ENCODE measurements around the gene PGAM5. TPM values are rescaled to one million over a fixed set of nuclear protein-coding genes. Genes with fewer than 3 reads are reported as not detected.

The PGAM5 gene
- total and polyA plus RNA-seq, 3 experiments from 2014 or later = 31.8 to 102 (median 99.7) TPM

DNA sequence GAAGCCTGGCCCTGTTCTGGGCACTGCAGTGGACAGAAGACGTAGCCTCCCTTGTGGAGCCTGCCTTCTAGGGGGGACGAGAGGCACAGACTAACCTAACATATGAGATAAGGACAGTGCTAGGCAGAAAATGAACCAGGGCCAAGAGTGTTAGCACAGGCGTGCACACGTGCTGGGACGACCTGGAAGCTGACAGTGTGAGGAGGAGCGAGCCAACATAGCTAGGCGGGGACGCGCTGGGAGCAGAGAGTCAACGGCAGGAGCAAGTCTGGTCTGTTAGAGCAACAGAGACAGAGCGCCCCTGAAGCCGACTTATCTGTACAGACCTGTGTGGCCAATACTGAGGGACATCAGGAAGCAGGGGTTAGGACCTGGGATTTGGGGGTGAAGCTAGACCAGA lies 15.2 kb upstream of the PGAM5 start:
- CTCF ChIA-PET = interaction anchor here (0.6 kb wide), 1 partner anchor 32 kb away, joined by 3 read pairs; no protein-coding TSS in a partner anchor
- H3K36me3 ChIP-seq (ENCODE audit: insufficient read depth, low read length) = no peaks in the 10 kb centered on the region
- no peaks in the 10 kb centered on the region for H3K4me1 ChIP-seq (ENCODE audit: insufficient read depth, low read length)
- Mint-ChIP-seq H3K36me3 (peaks cover 0 to 28% (median 9%) of the 10 kb centered on the region in 3 donors), H3K4me1 (no peaks in the 10 kb centered on the region), H3K27ac (no peak overlapping the region), H3K27me3 (no peaks in the 10 kb centered on the region), H3K4me3 (peak overlapping the region in 1 of 7 donors; percentile 42), H3K9me3 (no peaks in the 10 kb centered on the region)
- H3K27ac ChIP-seq (ENCODE audit: low read depth, low read length) = no peak overlapping the region
- H3K4me3 ChIP-seq (ENCODE audit: low read length) = no peak overlapping the region
- no peak for DNase-seq
- H3K9me3 ChIP-seq (ENCODE audit: low read length) = no peaks in the 10 kb centered on the region
- POLR2A ChIA-PET = no interaction called here
- no peaks in the 10 kb centered on the region for H3K27me3 ChIP-seq (ENCODE audit: insufficient read depth, low read length, poor library complexity, severe bottlenecking)

DNA sequence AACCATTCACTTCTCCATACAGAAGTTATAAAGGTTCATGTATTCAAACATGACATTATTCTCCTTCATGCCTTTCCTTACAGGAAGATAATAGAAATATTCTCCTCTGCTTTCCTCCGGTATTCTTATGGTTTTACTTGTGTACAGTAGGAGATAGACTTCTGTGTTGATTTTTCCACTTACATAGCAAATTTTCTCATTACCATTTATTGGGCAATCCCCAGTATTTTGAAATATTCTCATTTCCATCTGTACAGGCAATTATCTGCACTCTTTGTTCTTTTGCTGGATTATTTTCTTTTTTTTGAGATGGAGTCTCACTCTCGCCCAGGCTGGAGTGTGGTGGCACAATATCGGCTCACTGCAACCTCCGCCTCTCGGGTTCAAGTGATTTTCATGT lies 12.3 kb upstream of the PGAM5 start:
- Histone ChIP-seq H3K27ac (ENCODE audit: low read depth, low read length) (no peak overlapping the region), H3K4me1 (ENCODE audit: insufficient read depth, low read length) (no peaks in the 10 kb centered on the region), H3K4me3 (ENCODE audit: low read length) (no peak overlapping the region), H3K9me3 (ENCODE audit: low read length) (no peaks in the 10 kb centered on the region), H3K27me3 (ENCODE audit: insufficient read depth, low read length, poor library complexity, severe bottlenecking) (no peaks in the 10 kb centered on the region), H3K36me3 (ENCODE audit: insufficient read depth, low read length) (no peaks in the 10 kb centered on the region)
- no peak for DNase-seq
- Mint-ChIP-seq H3K36me3 (peaks cover 0 to 33% (median 9%) of the 10 kb centered on the region in 3 donors), H3K4me3 (peak overlapping the region in 1 of 7 donors; percentile 30), H3K9me3 (no peaks in the 10 kb centered on the region), H3K4me1 (no peaks in the 10 kb centered on the region), H3K27ac (no peak overlapping the region), H3K27me3 (no peaks in the 10 kb centered on the region)
- POLR2A ChIA-PET = no interaction called here
- CTCF ChIA-PET = no interaction called here

DNA sequence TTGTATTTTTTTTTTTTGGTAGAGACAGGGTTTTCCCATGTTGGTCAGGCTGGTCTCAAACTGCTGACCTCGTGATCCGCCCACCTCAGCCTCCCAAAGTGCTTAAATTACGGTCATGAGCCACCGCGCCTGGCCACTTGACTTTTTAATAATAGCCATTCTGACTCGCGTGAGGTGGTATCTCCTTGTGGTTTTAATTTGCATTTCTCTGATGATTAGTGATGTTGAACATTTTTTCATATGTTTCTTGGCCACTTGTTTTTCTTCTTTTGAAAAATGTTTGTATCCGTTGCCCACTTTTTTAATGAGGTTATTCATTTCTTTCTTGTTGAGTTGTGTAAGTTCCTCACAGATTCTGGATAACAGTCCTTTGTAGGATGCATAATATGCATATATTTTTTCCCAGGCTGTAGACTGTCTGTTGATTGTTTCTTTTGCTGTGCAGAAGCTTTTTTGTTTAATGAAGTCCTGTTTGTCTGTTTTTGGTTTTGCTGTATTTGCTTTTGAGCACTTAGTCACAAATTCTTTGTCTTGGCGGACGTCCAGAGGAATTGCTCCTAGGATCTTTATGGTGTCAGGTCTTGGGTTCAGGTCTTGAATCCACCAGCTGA lies 10.3 kb upstream of the PGAM5 start:
- no peak overlapping the region for H3K4me3 ChIP-seq (ENCODE audit: low read length)
- no peak for DNase-seq
- no peaks in the 10 kb centered on the region for H3K9me3 ChIP-seq (ENCODE audit: low read length)
- Mint-ChIP-seq H3K4me1 (no peaks in the 10 kb centered on the region), H3K9me3 (peaks cover 0 to 4% (median 0%) of the 10 kb centered on the region in 5 donors), H3K4me3 (no peak overlapping the region), H3K27ac (no peak overlapping the region), H3K27me3 (no peaks in the 10 kb centered on the region), H3K36me3 (peaks cover 5 to 40% (median 9%) of the 10 kb centered on the region in 3 donors)
- ChIA-PET POLR2A (interaction anchor here (0.6 kb wide), 1 partner anchor 10 kb away, joined by 3 read pairs; no protein-coding TSS in a partner anchor), CTCF (no interaction called here)
- H3K27ac ChIP-seq (ENCODE audit: low read depth, low read length) = no peak overlapping the region
- H3K36me3 ChIP-seq (ENCODE audit: insufficient read depth, low read length) = no peaks in the 10 kb centered on the region
- no peaks in the 10 kb centered on the region for H3K4me1 ChIP-seq (ENCODE audit: insufficient read depth, low read length)
- H3K27me3 ChIP-seq (ENCODE audit: insufficient read depth, low read length, poor library complexity, severe bottlenecking) = no peaks in the 10 kb centered on the region

DNA sequence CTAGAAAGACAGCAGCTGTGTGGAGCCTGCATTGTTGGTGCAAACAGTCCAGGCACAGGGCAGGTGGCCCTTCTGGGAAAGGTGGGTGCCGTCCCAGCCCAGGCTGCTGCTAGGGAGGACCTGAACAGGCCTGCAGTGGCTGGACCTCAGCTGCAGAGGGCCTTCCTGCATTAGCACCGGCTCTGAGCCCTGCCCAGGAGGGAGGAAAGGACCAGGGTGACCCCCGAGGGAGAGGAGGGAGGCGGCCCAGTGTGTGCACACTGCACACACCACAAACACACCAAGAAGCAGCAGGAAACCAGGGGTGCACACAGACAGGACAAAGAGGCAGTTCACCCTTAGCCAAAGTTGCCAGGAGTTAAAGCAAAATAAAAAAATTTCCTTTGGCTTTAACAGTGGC lies 8.0 kb upstream of the PGAM5 start:
- POLR2A ChIA-PET = no interaction called here

DNA sequence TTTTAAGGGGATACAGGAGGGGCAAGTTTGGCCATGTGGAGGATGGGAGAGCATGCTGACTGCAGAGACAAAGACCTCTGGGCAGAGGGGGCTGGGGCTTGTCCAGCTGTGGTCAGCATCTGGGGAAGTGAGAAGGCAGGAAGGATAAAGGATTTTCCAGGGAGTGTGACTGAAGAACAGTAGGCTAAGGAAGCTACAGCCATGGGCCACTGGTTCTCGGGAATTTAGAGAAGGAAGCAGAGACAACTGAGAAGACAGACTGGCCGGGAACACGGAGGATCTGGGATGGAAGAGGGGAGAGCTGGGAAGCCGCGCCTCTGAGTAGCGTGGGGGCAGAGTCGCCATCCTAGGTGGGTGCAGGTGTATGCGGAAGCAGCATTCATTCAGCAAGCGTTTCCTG lies 7.0 kb upstream of the PGAM5 start:
- no peak for DNase-seq
- Mint-ChIP-seq H3K27ac (peak overlapping the region in 3 of 8 donors; percentile 65 to 75 (median 75)), H3K36me3 (peaks cover 4 to 24% (median 12%) of the 10 kb centered on the region in 3 donors), H3K9me3 (peaks cover 0 to 15% (median 14%) of the 10 kb centered on the region in 5 donors), H3K4me3 (no peak overlapping the region), H3K27me3 (no peaks in the 10 kb centered on the region), H3K4me1 (peaks cover 0 to 3% (median 0%) of the 10 kb centered on the region in 3 donors)
- Histone ChIP-seq H3K9me3 (ENCODE audit: low read length) (no peaks in the 10 kb centered on the region), H3K36me3 (ENCODE audit: insufficient read depth, low read length) (no peaks in the 10 kb centered on the region), H3K4me3 (ENCODE audit: low read length) (no peak overlapping the region), H3K27me3 (ENCODE audit: insufficient read depth, low read length, poor library complexity, severe bottlenecking) (no peaks in the 10 kb centered on the region), H3K4me1 (ENCODE audit: insufficient read depth, low read length) (no peaks in the 10 kb centered on the region), H3K27ac (ENCODE audit: low read depth, low read length) (no peak overlapping the region)
- ChIA-PET CTCF (no interaction called here), POLR2A (no interaction called here)

More for the DNA sequence above, 8.0 kb upstream of the PGAM5 start:
- H3K27me3 Mint-ChIP-seq = no peaks in the 10 kb centered on the region
- no peaks in the 10 kb centered on the region for H3K4me1 ChIP-seq (ENCODE audit: insufficient read depth, low read length)
- CTCF ChIA-PET = no interaction called here
- no peaks in the 10 kb centered on the region for H3K36me3 ChIP-seq (ENCODE audit: insufficient read depth, low read length)
- peak overlapping the region in 1 of 8 donors; percentile 75 for H3K27ac Mint-ChIP-seq
- peaks cover 0 to 3% (median 0%) of the 10 kb centered on the region in 3 donors for H3K4me1 Mint-ChIP-seq
- peaks cover 0 to 7% (median 7%) of the 10 kb centered on the region in 5 donors for H3K9me3 Mint-ChIP-seq
- no peak overlapping the region for H3K27ac ChIP-seq (ENCODE audit: low read depth, low read length)
- H3K4me3 Mint-ChIP-seq = no peak overlapping the region
- no peaks in the 10 kb centered on the region for H3K9me3 ChIP-seq (ENCODE audit: low read length)
- H3K27me3 ChIP-seq (ENCODE audit: insufficient read depth, low read length, poor library complexity, severe bottlenecking) = no peaks in the 10 kb centered on the region
- no peak overlapping the region for H3K4me3 ChIP-seq (ENCODE audit: low read length)
- DNase-seq = no peak
- peaks cover 7 to 32% (median 12%) of the 10 kb centered on the region in 3 donors for H3K36me3 Mint-ChIP-seq

DNA sequence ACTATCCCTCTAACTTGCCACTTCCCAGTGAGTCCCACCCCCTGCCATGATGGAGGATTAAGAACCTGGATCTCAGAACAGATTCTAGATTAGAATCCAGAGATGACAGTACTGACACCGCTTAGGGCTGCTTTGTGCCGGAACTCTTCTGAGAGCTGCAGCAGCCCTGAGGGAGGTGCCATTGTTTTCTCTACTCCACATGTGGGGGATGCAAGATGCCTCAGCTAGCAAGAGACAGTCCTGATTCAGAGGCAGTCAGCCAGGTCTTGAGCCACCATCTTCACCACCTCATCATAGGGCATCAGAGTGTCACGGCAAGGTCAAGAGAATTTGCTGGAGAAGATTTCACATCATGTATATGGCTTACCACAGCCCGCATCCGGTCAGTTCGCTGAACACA lies 3.4 kb upstream of the PGAM5 start:
- POLR2A ChIA-PET = no interaction called here
- peak overlapping the region in 6 of 7 donors; percentile 13 to 80 (median 38) for H3K4me3 Mint-ChIP-seq
- H3K36me3 ChIP-seq (ENCODE audit: insufficient read depth, low read length) = no peaks in the 10 kb centered on the region

DNA sequence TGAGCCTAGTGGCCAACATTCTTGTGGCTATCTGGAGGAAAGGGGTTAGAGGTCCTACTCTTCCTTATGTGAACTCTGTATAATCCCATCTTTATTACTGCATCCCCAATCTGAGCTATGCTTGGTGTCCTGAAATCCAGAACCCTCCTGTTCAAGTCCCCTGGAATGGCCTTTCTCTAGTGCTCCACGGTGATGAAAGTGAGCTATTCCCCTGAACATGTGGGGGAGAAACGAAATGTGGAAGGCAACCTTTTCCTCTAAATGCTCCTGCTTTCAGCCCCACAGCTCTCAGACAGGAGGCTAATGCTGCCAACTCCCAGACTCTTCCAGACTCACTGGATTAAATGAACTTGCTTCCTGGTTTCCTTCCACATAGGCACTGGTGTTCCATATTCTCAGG lies 2.5 kb upstream of the PGAM5 start:
- Histone ChIP-seq H3K4me3 (ENCODE audit: low read length) (no peak overlapping the region), H3K4me1 (ENCODE audit: insufficient read depth, low read length) (peaks cover 17% of the 10 kb centered on the region), H3K9me3 (ENCODE audit: low read length) (no peaks in the 10 kb centered on the region), H3K27me3 (ENCODE audit: insufficient read depth, low read length, poor library complexity, severe bottlenecking) (no peaks in the 10 kb centered on the region), H3K27ac (ENCODE audit: low read depth, low read length) (no peak overlapping the region), H3K36me3 (ENCODE audit: insufficient read depth, low read length) (no peaks in the 10 kb centered on the region)
- peak overlapping the region in 3 of 7 donors; percentile 13 to 81 (median 63) for H3K4me3 Mint-ChIP-seq
- peak overlapping the region in 5 of 8 donors; percentile 47 to 83 (median 64) for H3K27ac Mint-ChIP-seq
- peaks cover 0 to 18% (median 14%) of the 10 kb centered on the region in 5 donors for H3K9me3 Mint-ChIP-seq
- ChIA-PET POLR2A (interaction anchor here (0.6 kb wide), 1 partner anchor 178 kb away, joined by 3 read pairs; no protein-coding TSS in a partner anchor), CTCF (interaction anchor here (0.8 kb wide), 1 partner anchor 12 kb away, joined by 3 read pairs; no protein-coding TSS in a partner anchor)
- peaks cover 2 to 15% (median 12%) of the 10 kb centered on the region in 3 donors for H3K36me3 Mint-ChIP-seq
- no peak for DNase-seq
- peaks cover 13 to 22% (median 21%) of the 10 kb centered on the region in 3 donors for H3K4me1 Mint-ChIP-seq
- no peaks in the 10 kb centered on the region for H3K27me3 Mint-ChIP-seq

More for the DNA sequence above, 3.4 kb upstream of the PGAM5 start:
- CTCF ChIA-PET = no interaction called here
- no peaks in the 10 kb centered on the region for H3K27me3 ChIP-seq (ENCODE audit: insufficient read depth, low read length, poor library complexity, severe bottlenecking)
- Mint-ChIP-seq H3K27me3 (no peaks in the 10 kb centered on the region), H3K36me3 (peaks cover 2 to 14% (median 12%) of the 10 kb centered on the region in 3 donors), H3K9me3 (peaks cover 0 to 18% (median 14%) of the 10 kb centered on the region in 5 donors), H3K27ac (peak overlapping the region in 5 of 8 donors; percentile 2 to 83 (median 44)), H3K4me1 (peaks cover 11 to 15% (median 15%) of the 10 kb centered on the region in 3 donors)
- no peak overlapping the region for H3K27ac ChIP-seq (ENCODE audit: low read depth, low read length)
- no peaks in the 10 kb centered on the region for H3K9me3 ChIP-seq (ENCODE audit: low read length)
- peaks cover 15% of the 10 kb centered on the region for H3K4me1 ChIP-seq (ENCODE audit: insufficient read depth, low read length)
- no peak overlapping the region for H3K4me3 ChIP-seq (ENCODE audit: low read length)
- no peak for DNase-seq

DNA sequence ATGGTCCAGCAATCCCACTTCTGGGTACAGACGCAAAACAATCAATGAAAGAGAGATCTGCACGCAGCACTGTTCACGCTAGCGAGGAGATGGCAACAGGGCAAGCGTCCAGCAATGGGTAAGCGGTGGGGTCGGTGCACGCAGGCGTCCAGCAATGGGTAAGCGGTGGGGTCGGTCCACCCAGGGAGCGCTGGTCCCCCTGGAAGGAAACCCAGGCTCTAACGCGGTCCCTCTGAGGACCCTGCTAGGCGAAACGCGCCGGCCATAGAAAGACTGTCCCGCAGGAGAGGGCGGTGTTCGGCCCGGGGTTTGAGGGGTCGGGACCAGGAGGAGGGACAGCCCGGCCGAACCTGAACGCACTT lies 618 bp upstream of the PGAM5 start:
- no peaks in the 10 kb centered on the region for H3K9me3 ChIP-seq (ENCODE audit: low read length)
- peaks cover 0 to 18% (median 14%) of the 10 kb centered on the region in 5 donors for H3K9me3 Mint-ChIP-seq
- ChIA-PET POLR2A (interaction anchor here (0.6 kb wide), 2 partner anchors 119 to 125 kb away, joined by 5 to 8 read pairs; partner anchors contain the start of gene GOLGA3), CTCF (no interaction called here)
- H3K4me1 ChIP-seq (ENCODE audit: insufficient read depth, low read length) = peaks cover 17% of the 10 kb centered on the region
- DNase-seq = no peak
- H3K4me3 ChIP-seq (ENCODE audit: low read length) = peak overlapping the region; percentile 83
- H3K27me3 ChIP-seq (ENCODE audit: insufficient read depth, low read length, poor library complexity, severe bottlenecking) = no peaks in the 10 kb centered on the region
- peak overlapping the region; percentile 81 to 96 (median 90) for H3K4me3 Mint-ChIP-seq
- H3K36me3 ChIP-seq (ENCODE audit: insufficient read depth, low read length) = peaks cover 10% of the 10 kb centered on the region
- peaks cover 17 to 34% (median 29%) of the 10 kb centered on the region in 3 donors for H3K4me1 Mint-ChIP-seq
- H3K27me3 Mint-ChIP-seq = no peaks in the 10 kb centered on the region
- H3K27ac ChIP-seq (ENCODE audit: low read depth, low read length) = peak overlapping the region; percentile 91
- peak overlapping the region; percentile 74 to 99 (median 95) for H3K27ac Mint-ChIP-seq
- H3K36me3 Mint-ChIP-seq = peaks cover 5 to 18% (median 7%) of the 10 kb centered on the region in 3 donors

All from CD8-positive, alpha-beta memory T cell (primary cell).